DND-41 (cell line): Measurements from ENCODE around the gene KRT6C.

Experiments
- ATAC-seq: fragments of 200-7000 bp; cut with Tn5 transposase; 3 replicates; pipeline ENCODE4 v1.9.1; 2021; ENCODE audit warnings: low read depth; ENCODE audit not compliant: insufficient read depth
- DNase-seq: peaks from one replicate; pipeline ENCODE4 v3.0.0-alpha.2; 2020
- H2AFZ ChIP-seq: 2 replicates; pipeline ENCODE4 v1.6.0; 2012; ENCODE audit warnings: low read depth, low read length
- H3K27ac ChIP-seq: 2 replicates; pipeline ENCODE4 v1.5.1; 2012; ENCODE audit warnings: low read length, inconsistent platforms
- H3K27me3 ChIP-seq: fragments of 200-600 bp; sonication (generic); 2 replicates; pipeline ENCODE4 v1.6.0; 2012; ENCODE audit warnings: low read length, mild to moderate bottlenecking, inconsistent platforms; ENCODE audit not compliant: insufficient read depth, poor library complexity
- H3K36me3 ChIP-seq: 2 replicates; pipeline ENCODE4 v1.5.1; 2012; ENCODE audit warnings: low read length, inconsistent platforms; ENCODE audit not compliant: insufficient read depth
- H3K4me1 ChIP-seq: 2 replicates; pipeline ENCODE4 v1.5.1; 2012; ENCODE audit warnings: mild to moderate bottlenecking, low read length; ENCODE audit not compliant: insufficient read depth
- H3K4me2 ChIP-seq: 2 replicates; pipeline ENCODE4 v1.6.0; 2012; ENCODE audit warnings: mild to moderate bottlenecking, moderate library complexity, low read length, inconsistent platforms; ENCODE audit not compliant: insufficient read depth
- H3K4me3 ChIP-seq, 2 experiments: fragments of 200-600 bp in 1 of 2; shearing (Covaris generic) in 1 of 2; 2 replicates each; pipeline ENCODE4 v1.5.1; 2012 to 2016; ENCODE audit warnings: inconsistent platforms in 2 of 2, low read length in 2 of 2, mild to moderate bottlenecking in 2 of 2, low read depth in 1 of 2, moderate library complexity in 1 of 2
- H3K79me2 ChIP-seq: 2 replicates; pipeline ENCODE4 v1.6.0; 2012; ENCODE audit warnings: low read length, inconsistent platforms; ENCODE audit not compliant: insufficient read depth
- H3K9ac ChIP-seq: 2 replicates; pipeline ENCODE4 v1.6.0; 2012; ENCODE audit warnings: low read depth, mild to moderate bottlenecking, inconsistent platforms, low read length, moderate library complexity
- H3K9me3 ChIP-seq: 2 replicates; pipeline ENCODE4 v1.5.1; 2012; ENCODE audit warnings: low read length, moderate library complexity, mild to moderate bottlenecking, inconsistent platforms; ENCODE audit not compliant: insufficient read depth, severe bottlenecking
- H4K20me1 ChIP-seq: 2 replicates; pipeline ENCODE4 v1.6.0; 2012; ENCODE audit warnings: low read length; ENCODE audit not compliant: insufficient read depth
- EZH2 ChIP-seq: IDR thresholded peaks from 3 replicates; pipeline ENCODE4 v1.6.1; 2012; ENCODE audit warnings: borderline replicate concordance, low read depth, mild to moderate bottlenecking, moderate library complexity, low read length, inconsistent platforms; ENCODE audit not compliant: severe bottlenecking
- TF ChIP-seq, protein P1 (sequence below): IDR thresholded peaks from 2 replicates; pipeline ENCODE4 v1.5.1; 2012; ENCODE audit warnings: borderline replicate concordance, low read length, moderate library complexity, mild to moderate bottlenecking; ENCODE audit not compliant: poor library complexity, severe bottlenecking; ENCODE audit errors: extremely low read depth

KRT6C gene

GRCh38 chr12:52513736-52514135 is 40.1 kb upstream of the KRT6C start:
- Histone ChIP-seq H3K9me3 (no peaks in the 10 kb centered on the region), H3K27me3 (peaks cover 9% of the 10 kb centered on the region), H2AFZ (no peak overlapping the region), H3K4me2 (no peak overlapping the region), H3K4me1 (no peaks in the 10 kb centered on the region), H3K36me3 (no peaks in the 10 kb centered on the region), H3K9ac (no peak overlapping the region), H3K27ac (no peak overlapping the region), H3K4me3 (no peak overlapping the region), H4K20me1 (no peaks in the 10 kb centered on the region), H3K79me2 (no peaks in the 10 kb centered on the region)
- ATAC-seq (no peak), DNase-seq (no peak)
- TF ChIP-seq EZH2 = no peak
- TF ChIP-seq, protein P1, sequence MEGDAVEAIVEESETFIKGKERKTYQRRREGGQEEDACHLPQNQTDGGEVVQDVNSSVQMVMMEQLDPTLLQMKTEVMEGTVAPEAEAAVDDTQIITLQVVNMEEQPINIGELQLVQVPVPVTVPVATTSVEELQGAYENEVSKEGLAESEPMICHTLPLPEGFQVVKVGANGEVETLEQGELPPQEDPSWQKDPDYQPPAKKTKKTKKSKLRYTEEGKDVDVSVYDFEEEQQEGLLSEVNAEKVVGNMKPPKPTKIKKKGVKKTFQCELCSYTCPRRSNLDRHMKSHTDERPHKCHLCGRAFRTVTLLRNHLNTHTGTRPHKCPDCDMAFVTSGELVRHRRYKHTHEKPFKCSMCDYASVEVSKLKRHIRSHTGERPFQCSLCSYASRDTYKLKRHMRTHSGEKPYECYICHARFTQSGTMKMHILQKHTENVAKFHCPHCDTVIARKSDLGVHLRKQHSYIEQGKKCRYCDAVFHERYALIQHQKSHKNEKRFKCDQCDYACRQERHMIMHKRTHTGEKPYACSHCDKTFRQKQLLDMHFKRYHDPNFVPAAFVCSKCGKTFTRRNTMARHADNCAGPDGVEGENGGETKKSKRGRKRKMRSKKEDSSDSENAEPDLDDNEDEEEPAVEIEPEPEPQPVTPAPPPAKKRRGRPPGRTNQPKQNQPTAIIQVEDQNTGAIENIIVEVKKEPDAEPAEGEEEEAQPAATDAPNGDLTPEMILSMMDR = no peak

GRCh38 chr12:52508211-52508610 is 34.6 kb upstream of the KRT6C start:
- Histone ChIP-seq H3K27me3 (no peaks in the 10 kb centered on the region), H2AFZ (no peak overlapping the region), H3K9me3 (no peaks in the 10 kb centered on the region), H3K4me1 (no peaks in the 10 kb centered on the region), H3K9ac (no peak overlapping the region), H3K4me2 (no peak overlapping the region), H3K4me3 (no peak overlapping the region), H3K36me3 (no peaks in the 10 kb centered on the region), H3K27ac (no peak overlapping the region), H3K79me2 (no peaks in the 10 kb centered on the region), H4K20me1 (no peaks in the 10 kb centered on the region)
- DNase-seq (no peak), ATAC-seq (no peak)
- TF ChIP-seq, protein P1 = no peak
- no peak for TF ChIP-seq EZH2

DNA sequence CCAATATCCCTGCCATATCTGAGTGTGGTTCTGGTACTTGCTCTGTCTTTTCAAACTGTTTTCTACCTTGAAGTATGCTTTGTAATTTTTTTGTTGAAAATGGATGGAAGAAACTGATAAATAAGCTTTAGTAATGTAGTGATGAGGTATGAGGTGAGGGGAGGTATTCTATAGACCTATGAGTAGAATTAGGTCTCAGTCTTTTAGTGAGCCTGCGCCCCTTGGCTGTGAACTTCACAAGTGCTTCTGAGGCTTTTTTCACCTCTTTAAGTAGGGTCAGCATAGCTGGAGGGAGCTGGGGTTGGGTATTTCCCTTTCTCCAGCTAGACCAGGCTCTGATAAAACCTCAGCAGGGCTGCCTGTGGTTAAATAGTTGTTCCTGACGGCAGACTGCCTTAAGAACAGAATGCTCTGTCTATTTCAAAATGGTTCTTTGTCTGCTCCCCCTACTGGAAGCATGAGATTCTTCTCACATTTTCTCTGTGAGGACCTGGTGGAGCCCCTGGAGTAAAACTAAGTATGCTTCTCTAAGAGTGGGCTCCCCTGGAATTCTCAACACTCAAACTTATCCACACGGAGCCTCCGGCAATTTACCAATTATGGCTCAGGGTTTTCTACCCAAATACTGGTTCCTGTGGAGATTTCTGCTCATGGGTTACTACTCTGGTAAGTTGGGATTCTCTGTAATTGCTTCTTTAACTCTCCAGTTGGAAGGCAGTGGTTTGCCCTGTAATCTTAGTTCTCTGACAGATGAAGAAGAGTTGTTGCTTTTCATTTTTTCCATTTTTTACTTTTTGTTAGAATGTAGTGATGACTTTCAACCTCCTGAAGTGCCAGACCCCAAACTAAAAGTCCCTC is 33.5 kb upstream of the KRT6C start:
- H3K36me3 ChIP-seq = no peaks in the 10 kb centered on the region
- no peak overlapping the region for H3K4me2 ChIP-seq
- ATAC-seq (no peak), DNase-seq (no peak)
- TF ChIP-seq, protein P1 = peak; percentile 48
- TF ChIP-seq EZH2 = no peak
- H3K79me2 ChIP-seq = no peaks in the 10 kb centered on the region
- no peak overlapping the region for H3K4me3 ChIP-seq
- no peaks in the 10 kb centered on the region for H3K9me3 ChIP-seq
- no peak overlapping the region for H3K9ac ChIP-seq
- H3K27me3 ChIP-seq = no peaks in the 10 kb centered on the region
- no peak overlapping the region for H2AFZ ChIP-seq
- no peak overlapping the region for H3K27ac ChIP-seq
- H4K20me1 ChIP-seq = no peaks in the 10 kb centered on the region
- H3K4me1 ChIP-seq = no peaks in the 10 kb centered on the region
